ENCODE results near the gene DUOX2.
"Not testable (repeated sequence)": the region's sequence is repeated elsewhere in the genome, so short reads cannot be mapped to it uniquely, and the experiment has no call there.

The DUOX2 gene

GRCh38 chr15:45105586-45105985 is 8.4 kb downstream of the DUOX2 start:
- no peak for DNase-seq (ENCODE audit: extremely low spot score)
- POLR2A ChIA-PET, result no interaction called here
- no peak for TF ChIP-seq CTCF (IDR thresholded peaks at IDR 0.05; ENCODE audit: control extremely low read depth, extremely low read depth, low read depth, missing control alignments)
- CTCF ChIA-PET, result interaction anchor here (2.6 to 6.1 kb wide), 2 partner anchors 10 to 13 kb away, joined by 9 to 39 read pairs; partner anchors contain the start of gene DUOXA2

GRCh38 chr15:45104170-45104569 is 9.8 kb downstream of the DUOX2 start:
- CTCF ChIA-PET, result interaction anchor here (3.1 kb wide), 1 partner anchor 14 kb away, joined by 14 read pairs; no protein-coding TSS in a partner anchor
- DNase-seq (ENCODE audit: extremely low spot score); POLR2A ChIA-PET: not testable (repeated sequence)

- POLR2A ChIA-PET, result no interaction called here
Observed at GRCh38 chr15:45102226-45102625, 11.7 kb downstream of the DUOX2 start.

GRCh38 chr15:45101749-45102148 is 12.2 kb downstream of the DUOX2 start:
- DNase-seq (ENCODE audit: extremely low spot score), result no peak
- ChIA-PET CTCF (interaction anchor here (1.8 to 3.1 kb wide), 2 partner anchors 11 to 16 kb away, joined by 7 to 14 read pairs; no protein-coding TSS in a partner anchor), POLR2A (no interaction called here)
- no peak for TF ChIP-seq CTCF (IDR thresholded peaks at IDR 0.05; ENCODE audit: control extremely low read depth, extremely low read depth, low read depth, missing control alignments)

More at GRCh38 chr15:45102226-45102625, 11.7 kb downstream of the DUOX2 start:
- CTCF ChIA-PET, result interaction anchor here (1.8 to 3.1 kb wide), 2 partner anchors 10 to 16 kb away, joined by 7 to 14 read pairs; no protein-coding TSS in a partner anchor
- DNase-seq (ENCODE audit: extremely low spot score), result no peak
- TF ChIP-seq CTCF (IDR thresholded peaks at IDR 0.05; ENCODE audit: control extremely low read depth, extremely low read depth, low read depth, missing control alignments), result no peak

GRCh38 chr15:45100884-45101625 is 12.9 kb downstream of the DUOX2 start:
- no peak for DNase-seq (ENCODE audit: extremely low spot score)
- TF ChIP-seq CTCF (IDR thresholded peaks at IDR 0.05; ENCODE audit: control extremely low read depth, extremely low read depth, low read depth, missing control alignments), result no peak
- POLR2A ChIA-PET, result no interaction called here
- CTCF ChIA-PET, result interaction anchor here (0.8 to 3.1 kb wide), 3 partner anchors 12 to 25 kb away, joined by 3 to 14 read pairs (median 7); no protein-coding TSS in a partner anchor

- no peak for TF ChIP-seq CTCF (IDR thresholded peaks at IDR 0.05; ENCODE audit: control extremely low read depth, extremely low read depth, low read depth, missing control alignments)
- ChIA-PET CTCF (no interaction called here), POLR2A (no interaction called here)
- DNase-seq (ENCODE audit: extremely low spot score), result no peak
Observed at GRCh38 chr15:45099549-45100165, 14.3 kb downstream of the DUOX2 start.

- CTCF ChIA-PET, result interaction anchor here (1.5 to 2.5 kb wide), 3 partner anchors 8 to 21 kb away, joined by 3 to 14 read pairs (median 5); no protein-coding TSS in a partner anchor
- no peak for TF ChIP-seq CTCF (IDR thresholded peaks at IDR 0.05; ENCODE audit: control extremely low read depth, extremely low read depth, low read depth, missing control alignments)
- no peak for DNase-seq (ENCODE audit: extremely low spot score)
- POLR2A ChIA-PET, result no interaction called here
Observed at GRCh38 chr15:45097466-45097865, 16.5 kb downstream of the DUOX2 start.

Measured in GM10248 (cell line).